OCI-LY7 (cell line): Measurements from ENCODE around the gene DMC1. TPM values are rescaled to one million over a fixed set of nuclear protein-coding genes. Genes with fewer than 3 reads are reported as not detected.
"Not testable (repeated sequence)": the region's sequence is repeated elsewhere in the genome, so short reads cannot be mapped to it uniquely, and the experiment has no call there.

Source experiments
- BruUV-seq: library from RNA; stranded (reverse); fragments of 400-500 nt; replicated peaks from 2 replicates; lab custom pipeline; 2021; lab: Mats Ljungman, UMichigan
- CTCF ChIA-PET: fragments of 300-600 bp; sonication (Branson Sonifier 250); formaldehyde crosslinking; loops from one replicate; lab custom pipeline; 2022; ENCODE audit warnings: antibody characterized with exemption; ENCODE audit not compliant: unreplicated experiment; lab: Charles Lee
- POLR2A ChIA-PET: fragments of 300-600 bp; sonication (Branson Sonifier 250); formaldehyde crosslinking; loops from one replicate; lab custom pipeline; 2022; ENCODE audit warnings: antibody characterized with exemption; lab: Charles Lee
- DNase-seq: peaks from one replicate; pipeline ENCODE4 v3.0.0-alpha.2; 2015; ENCODE audit warnings: low spot score
- H2AFZ ChIP-seq: fragments of 200-600 bp; sonication (generic), shearing (Covaris generic); 2 replicates; pipeline ENCODE4 v1.6.1; 2014; ENCODE audit warnings: mild to moderate bottlenecking, antibody characterized with exemption, low read length, moderate library complexity
- H3K27ac ChIP-seq: fragments of 200-600 bp; sonication (generic); 2 replicates; pipeline ENCODE4 v1.5.1; 2014; ENCODE audit warnings: mixed run types, low read depth, mild to moderate bottlenecking, moderate library complexity, low read length, inconsistent platforms; ENCODE audit not compliant: poor library complexity, severe bottlenecking
- H3K36me3 ChIP-seq: fragments of 200-600 bp; sonication (generic); 2 replicates; pipeline ENCODE4 v1.6.1; 2014; ENCODE audit warnings: mild to moderate bottlenecking, antibody characterized with exemption, low read length, moderate library complexity, mixed read lengths; ENCODE audit not compliant: insufficient read depth
- H3K4me1 ChIP-seq: fragments of 200-600 bp; sonication (generic); 2 replicates; pipeline ENCODE4 v1.5.1; 2014; ENCODE audit warnings: mild to moderate bottlenecking, low read length; ENCODE audit not compliant: insufficient read depth, poor library complexity, severe bottlenecking
- H3K4me2 ChIP-seq: fragments of 200-600 bp; sonication (generic); 2 replicates; pipeline ENCODE4 v1.6.1; 2014; ENCODE audit warnings: mild to moderate bottlenecking, low read length
- H3K4me3 ChIP-seq: fragments of 200-600 bp; sonication (generic); 2 replicates; pipeline ENCODE4 v1.5.1; 2014; ENCODE audit warnings: mild to moderate bottlenecking, low read depth, low read length; ENCODE audit not compliant: poor library complexity, severe bottlenecking
- H3K79me2 ChIP-seq: fragments of 200-600 bp; sonication (generic); 2 replicates; pipeline ENCODE4 v1.6.1; 2016; ENCODE audit warnings: low read depth, mild to moderate bottlenecking, low read length, moderate library complexity, mixed read lengths; ENCODE audit not compliant: insufficient read depth
- H3K9me2 ChIP-seq: fragments of 200-600 bp; sonication (generic); 2 replicates; pipeline ENCODE4 v1.6.1; 2016; ENCODE audit warnings: mild to moderate bottlenecking, low read length, mixed read lengths; ENCODE audit not compliant: insufficient read depth
- H3K9me3 ChIP-seq: fragments of 200-600 bp; sonication (generic); 2 replicates; pipeline ENCODE4 v1.6.1; 2014; ENCODE audit warnings: mild to moderate bottlenecking, mixed run types, low read length, mixed read lengths
- H4K20me1 ChIP-seq: fragments of 200-600 bp; sonication (generic); 2 replicates; pipeline ENCODE4 v1.6.1; 2014; ENCODE audit warnings: mild to moderate bottlenecking, antibody characterized with exemption, low read length, moderate library complexity, mixed read lengths; ENCODE audit not compliant: insufficient read depth
- EZH2phosphoT487 ChIP-seq: fragments of 200-600 bp; sonication (generic); IDR thresholded peaks from 2 replicates; pipeline ENCODE4 v1.6.1; 2018; ENCODE audit warnings: low read depth, borderline replicate concordance, mild to moderate bottlenecking, mixed run types, antibody characterized with exemption, low read length, moderate library complexity, mixed read lengths
- intact Hi-C: fragments of 100-400 bp; cut with micrococcal nuclease; formaldehyde crosslinking; loops from one replicate; pipeline ENCODE4 v1.10.0; 2022; ENCODE audit not compliant: unreplicated experiment
- total RNA-seq, 2 experiments: library from RNA; depleted of rRNA in 1 of 2; stranded (reverse); fragments of >200 nt in 1 of 2; shearing (Covaris generic) in 1 of 2; gene quantifications; 2 replicates each; pipeline ENCODE4 v1.2.3, GENCODE V29; 2014 to 2022
- TF ChIP-seq, protein P1 (sequence below): fragments of 200-600 bp; sonication (generic); conservative IDR thresholded peaks from 2 replicates; pipeline ENCODE4 v1.5.1; 2014; ENCODE audit warnings: mild to moderate bottlenecking, antibody characterized with exemption, low read length, moderate library complexity, mixed read lengths

DMC1 gene
- total RNA-seq, 2 experiments from 2014 or later = 40.6 to 44.3 TPM

DNA sequence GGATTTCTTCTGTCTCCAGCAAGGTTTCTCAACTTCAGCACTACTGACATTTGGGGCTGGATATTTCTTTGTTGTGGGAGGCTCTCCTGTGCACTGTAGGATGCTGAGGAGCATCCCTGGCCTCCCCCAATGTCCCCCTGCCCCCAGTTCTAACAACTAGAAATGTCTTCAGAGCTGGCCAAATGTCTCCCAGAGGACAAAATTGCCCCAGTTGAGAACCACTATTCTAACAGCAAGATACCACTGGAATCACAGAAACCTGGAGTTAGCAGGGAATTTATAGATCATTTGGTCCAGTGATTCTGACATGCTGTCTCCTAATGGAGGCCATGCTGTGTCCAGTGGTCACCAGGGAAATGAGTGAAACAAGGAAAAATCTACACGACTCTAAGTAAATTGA lies 32.2 kb upstream of the DMC1 start:
- ChIA-PET CTCF (no interaction called here), POLR2A (no interaction called here)
- Histone ChIP-seq H3K9me3 (no peaks in the 10 kb centered on the region), H2AFZ (no peak overlapping the region), H3K4me2 (no peak overlapping the region), H3K4me1 (no peaks in the 10 kb centered on the region), H3K79me2 (no peaks in the 10 kb centered on the region), H3K36me3 (no peaks in the 10 kb centered on the region), H3K4me3 (no peak overlapping the region), H3K9me2 (no peaks in the 10 kb centered on the region), H3K27ac (no peak overlapping the region), H4K20me1 (no peaks in the 10 kb centered on the region)
- TF ChIP-seq, protein P1, sequence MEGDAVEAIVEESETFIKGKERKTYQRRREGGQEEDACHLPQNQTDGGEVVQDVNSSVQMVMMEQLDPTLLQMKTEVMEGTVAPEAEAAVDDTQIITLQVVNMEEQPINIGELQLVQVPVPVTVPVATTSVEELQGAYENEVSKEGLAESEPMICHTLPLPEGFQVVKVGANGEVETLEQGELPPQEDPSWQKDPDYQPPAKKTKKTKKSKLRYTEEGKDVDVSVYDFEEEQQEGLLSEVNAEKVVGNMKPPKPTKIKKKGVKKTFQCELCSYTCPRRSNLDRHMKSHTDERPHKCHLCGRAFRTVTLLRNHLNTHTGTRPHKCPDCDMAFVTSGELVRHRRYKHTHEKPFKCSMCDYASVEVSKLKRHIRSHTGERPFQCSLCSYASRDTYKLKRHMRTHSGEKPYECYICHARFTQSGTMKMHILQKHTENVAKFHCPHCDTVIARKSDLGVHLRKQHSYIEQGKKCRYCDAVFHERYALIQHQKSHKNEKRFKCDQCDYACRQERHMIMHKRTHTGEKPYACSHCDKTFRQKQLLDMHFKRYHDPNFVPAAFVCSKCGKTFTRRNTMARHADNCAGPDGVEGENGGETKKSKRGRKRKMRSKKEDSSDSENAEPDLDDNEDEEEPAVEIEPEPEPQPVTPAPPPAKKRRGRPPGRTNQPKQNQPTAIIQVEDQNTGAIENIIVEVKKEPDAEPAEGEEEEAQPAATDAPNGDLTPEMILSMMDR = no peak
- TF ChIP-seq EZH2phosphoT487 = no peak
- DNase-seq = no peak
- BruUV-seq = no TSS peak
- intact Hi-C loops = no loop called here

DNA sequence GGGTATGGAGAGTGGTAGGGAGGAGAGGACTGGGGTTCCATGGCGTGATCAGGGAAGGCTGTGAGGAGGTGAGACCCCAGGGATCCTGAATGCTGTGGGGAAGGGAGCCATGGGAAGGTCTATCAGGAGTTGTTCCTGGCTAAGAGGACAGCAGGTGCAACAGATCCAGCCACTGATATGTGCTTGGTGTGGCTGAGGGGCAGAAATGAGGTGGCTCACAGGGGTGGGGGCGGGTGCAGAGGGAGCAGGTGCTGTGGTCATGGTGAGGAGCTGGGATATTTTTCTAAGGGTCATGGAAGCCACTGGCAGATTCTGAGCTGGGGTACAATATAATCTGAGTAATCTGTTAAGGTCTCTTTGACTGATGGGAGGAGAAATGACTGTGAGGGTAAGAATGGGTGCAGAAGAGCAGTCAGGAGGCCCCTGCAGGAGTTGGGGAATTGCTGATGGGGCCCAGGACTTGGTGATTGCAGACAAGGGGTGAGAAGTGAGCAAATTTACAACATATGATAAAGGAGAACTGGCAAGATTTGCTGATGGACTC lies 31.3 kb upstream of the DMC1 start:
- CTCF ChIA-PET = no interaction called here
- POLR2A ChIA-PET = no interaction called here

DNA sequence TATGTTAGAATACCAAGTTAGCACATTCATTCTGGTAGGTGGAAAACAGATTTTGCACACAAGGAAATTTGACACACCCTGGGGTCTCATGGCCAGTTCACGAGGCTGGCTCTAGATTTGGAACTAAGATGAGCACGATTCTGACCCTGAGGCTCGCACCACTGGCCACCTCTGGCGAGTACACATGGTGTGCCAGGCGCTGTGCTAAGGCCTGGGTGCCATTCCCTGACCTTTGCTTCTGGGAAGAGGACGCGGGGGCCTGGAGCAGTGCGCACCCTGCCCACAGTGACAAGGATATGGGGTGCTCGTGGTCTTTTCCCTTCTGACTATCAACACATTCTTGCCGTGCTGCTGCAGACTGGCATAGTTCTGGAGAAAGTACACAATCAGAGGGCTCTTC lies 29.5 kb upstream of the DMC1 start:
- no TSS peak for BruUV-seq
- no peaks in the 10 kb centered on the region for H4K20me1 ChIP-seq
- no peaks in the 10 kb centered on the region for H3K36me3 ChIP-seq
- H3K4me1 ChIP-seq = no peaks in the 10 kb centered on the region
- H3K27ac ChIP-seq = no peak overlapping the region
- H3K9me2 ChIP-seq = no peaks in the 10 kb centered on the region
- intact Hi-C loops = no loop called here
- TF ChIP-seq, protein P1 = no peak
- TF ChIP-seq EZH2phosphoT487 = no peak
- no peak overlapping the region for H3K4me2 ChIP-seq
- no peak overlapping the region for H3K4me3 ChIP-seq
- H2AFZ ChIP-seq = no peak overlapping the region
- ChIA-PET POLR2A (interaction anchor here (1.6 kb wide), 1 partner anchor 10 kb away, joined by 4 read pairs; no protein-coding TSS in a partner anchor), CTCF (no interaction called here)
- no peaks in the 10 kb centered on the region for H3K9me3 ChIP-seq
- no peaks in the 10 kb centered on the region for H3K79me2 ChIP-seq
- DNase-seq = no peak

More for the DNA sequence above, 31.3 kb upstream of the DMC1 start:
- TF ChIP-seq, protein P1 = no peak
- no peak for TF ChIP-seq EZH2phosphoT487
- intact Hi-C loops = no loop called here
- H3K36me3 ChIP-seq = no peaks in the 10 kb centered on the region
- BruUV-seq = no TSS peak
- no peak overlapping the region for H3K4me2 ChIP-seq
- no peaks in the 10 kb centered on the region for H3K9me2 ChIP-seq
- H3K4me3 ChIP-seq = no peak overlapping the region
- no peak overlapping the region for H2AFZ ChIP-seq
- no peaks in the 10 kb centered on the region for H3K9me3 ChIP-seq
- no peaks in the 10 kb centered on the region for H3K79me2 ChIP-seq
- no peaks in the 10 kb centered on the region for H3K4me1 ChIP-seq
- H3K27ac ChIP-seq = no peak overlapping the region
- DNase-seq = no peak
- no peaks in the 10 kb centered on the region for H4K20me1 ChIP-seq

DNA sequence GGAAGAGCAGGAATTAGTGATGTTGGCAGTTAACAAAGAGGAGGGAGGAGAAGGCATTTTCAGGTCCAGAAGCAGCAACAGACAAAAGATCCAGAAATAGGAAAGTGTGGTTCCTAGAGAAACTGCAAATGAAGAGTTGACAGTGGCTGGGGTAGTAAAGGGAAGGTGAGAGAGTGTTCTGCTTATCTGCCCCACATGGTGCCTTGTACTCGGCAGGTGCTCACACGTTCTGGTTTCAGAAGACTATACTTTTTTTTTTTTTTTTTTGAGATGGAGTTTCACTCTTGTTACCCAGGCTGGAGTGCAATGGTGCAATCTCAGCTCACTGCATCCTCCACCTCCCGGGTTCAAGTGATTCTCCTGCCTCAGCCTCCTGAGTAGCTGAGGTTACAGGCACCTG lies 12.9 kb upstream of the DMC1 start:
- H3K36me3 ChIP-seq, H3K4me3 ChIP-seq, H4K20me1 ChIP-seq, H3K4me1 ChIP-seq, DNase-seq, BruUV-seq, CTCF ChIA-PET, H3K9me2 ChIP-seq, intact Hi-C loops, H3K79me2 ChIP-seq, H3K9me3 ChIP-seq, H3K27ac ChIP-seq, H3K4me2 ChIP-seq, H2AFZ ChIP-seq: not testable (repeated sequence)
- POLR2A ChIA-PET = interaction anchor here (0.7 kb wide), 1 partner anchor 52 kb away, joined by 3 read pairs; no protein-coding TSS in a partner anchor
